ENCODE results near the gene FMN1. TPM values are rescaled to one million over a fixed set of nuclear protein-coding genes. Genes with fewer than 3 reads are reported as not detected.

FMN1 gene
- total and polyA plus RNA-seq, 10 of the 15 experiments (the other 5 are each of a cell fraction or from before 2014, with no cell fraction given), result 0.05 to 0.16 (median 0.08) TPM; not detected in 4

DNA sequence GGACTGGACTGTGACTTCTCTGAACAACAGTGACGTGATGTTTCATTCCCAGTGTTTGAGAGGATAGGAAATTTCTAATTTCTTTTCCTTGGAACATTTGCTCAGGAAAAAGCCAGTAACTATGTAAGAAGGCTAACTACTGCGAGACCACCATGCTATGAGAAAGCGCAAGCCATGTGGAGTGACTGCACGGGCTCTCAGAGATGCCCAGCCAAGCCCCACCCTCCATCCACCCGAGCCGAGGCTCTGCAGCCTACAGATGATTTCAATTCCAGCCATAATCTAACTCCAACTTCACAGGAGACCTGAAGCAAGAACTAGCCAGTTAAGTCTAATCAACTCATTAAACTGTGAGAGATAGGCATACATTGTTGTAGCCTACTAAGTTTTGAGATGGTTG is 352.4 kb downstream of the FMN1 start:
- in situ Hi-C loops (cut with MboI), result no loop called here
- SMC1A ChIA-PET (ENCODE audit: uncharacterized antibody, unreplicated experiment), result interaction anchor here (1.1 to 5.2 kb wide), 9 partner anchors 9 to 180 kb away, joined by 3 to 44 read pairs (median 8); no protein-coding TSS in a partner anchor
- H3K27me3 ChIP-seq (replicated peaks in 1 of 2; ENCODE audit: control insufficient read depth in 2 of 2, insufficient read depth in 2 of 2, low read length in 1 of 2), result 0 out of 4 replicates have a peak, but pooled peaks cover 2 to 3% of the 10 kb centered on the region in 2 experiments
- TF ChIP-seq, protein P1, sequence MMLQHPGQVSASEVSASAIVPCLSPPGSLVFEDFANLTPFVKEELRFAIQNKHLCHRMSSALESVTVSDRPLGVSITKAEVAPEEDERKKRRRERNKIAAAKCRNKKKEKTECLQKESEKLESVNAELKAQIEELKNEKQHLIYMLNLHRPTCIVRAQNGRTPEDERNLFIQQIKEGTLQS (IDR thresholded peaks at IDR 0.05; ENCODE audit: borderline replicate concordance, extremely low read depth, low read depth, low read length), result no peak
- TF ChIP-seq, protein P2, sequence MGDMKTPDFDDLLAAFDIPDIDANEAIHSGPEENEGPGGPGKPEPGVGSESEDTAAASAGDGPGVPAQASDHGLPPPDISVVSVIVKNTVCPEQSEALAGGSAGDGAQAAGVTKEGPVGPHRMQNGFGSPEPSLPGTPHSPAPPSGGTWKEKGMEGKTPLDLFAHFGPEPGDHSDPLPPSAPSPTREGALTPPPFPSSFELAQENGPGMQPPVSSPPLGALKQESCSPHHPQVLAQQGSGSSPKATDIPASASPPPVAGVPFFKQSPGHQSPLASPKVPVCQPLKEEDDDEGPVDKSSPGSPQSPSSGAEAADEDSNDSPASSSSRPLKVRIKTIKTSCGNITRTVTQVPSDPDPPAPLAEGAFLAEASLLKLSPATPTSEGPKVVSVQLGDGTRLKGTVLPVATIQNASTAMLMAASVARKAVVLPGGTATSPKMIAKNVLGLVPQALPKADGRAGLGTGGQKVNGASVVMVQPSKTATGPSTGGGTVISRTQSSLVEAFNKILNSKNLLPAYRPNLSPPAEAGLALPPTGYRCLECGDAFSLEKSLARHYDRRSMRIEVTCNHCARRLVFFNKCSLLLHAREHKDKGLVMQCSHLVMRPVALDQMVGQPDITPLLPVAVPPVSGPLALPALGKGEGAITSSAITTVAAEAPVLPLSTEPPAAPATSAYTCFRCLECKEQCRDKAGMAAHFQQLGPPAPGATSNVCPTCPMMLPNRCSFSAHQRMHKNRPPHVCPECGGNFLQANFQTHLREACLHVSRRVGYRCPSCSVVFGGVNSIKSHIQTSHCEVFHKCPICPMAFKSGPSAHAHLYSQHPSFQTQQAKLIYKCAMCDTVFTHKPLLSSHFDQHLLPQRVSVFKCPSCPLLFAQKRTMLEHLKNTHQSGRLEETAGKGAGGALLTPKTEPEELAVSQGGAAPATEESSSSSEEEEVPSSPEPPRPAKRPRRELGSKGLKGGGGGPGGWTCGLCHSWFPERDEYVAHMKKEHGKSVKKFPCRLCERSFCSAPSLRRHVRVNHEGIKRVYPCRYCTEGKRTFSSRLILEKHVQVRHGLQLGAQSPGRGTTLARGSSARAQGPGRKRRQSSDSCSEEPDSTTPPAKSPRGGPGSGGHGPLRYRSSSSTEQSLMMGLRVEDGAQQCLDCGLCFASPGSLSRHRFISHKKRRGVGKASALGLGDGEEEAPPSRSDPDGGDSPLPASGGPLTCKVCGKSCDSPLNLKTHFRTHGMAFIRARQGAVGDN (IDR thresholded peaks at IDR 0.05), result no peak
- TF ChIP-seq RUNX3 (IDR thresholded peaks at IDR 0.05; ENCODE audit: low read length) (no peak), SIN3A (IDR thresholded peaks at IDR 0.05; ENCODE audit: low read depth, low read length) (no peak), SMARCA5 (IDR thresholded peaks at IDR 0.05) (no peak), PAX5 (IDR thresholded peaks at IDR 0.05; ENCODE audit: borderline replicate concordance, low read depth, low read length) (no peak), GABPA (IDR thresholded peaks at IDR 0.05; ENCODE audit: low read depth) (no peak), RELA (IDR thresholded peaks at IDR 0.05; ENCODE audit: borderline replicate concordance, partially characterized antibody) (no peak), LARP7 (IDR thresholded peaks at IDR 0.05) (no peak)
- TF ChIP-seq, protein P3, sequence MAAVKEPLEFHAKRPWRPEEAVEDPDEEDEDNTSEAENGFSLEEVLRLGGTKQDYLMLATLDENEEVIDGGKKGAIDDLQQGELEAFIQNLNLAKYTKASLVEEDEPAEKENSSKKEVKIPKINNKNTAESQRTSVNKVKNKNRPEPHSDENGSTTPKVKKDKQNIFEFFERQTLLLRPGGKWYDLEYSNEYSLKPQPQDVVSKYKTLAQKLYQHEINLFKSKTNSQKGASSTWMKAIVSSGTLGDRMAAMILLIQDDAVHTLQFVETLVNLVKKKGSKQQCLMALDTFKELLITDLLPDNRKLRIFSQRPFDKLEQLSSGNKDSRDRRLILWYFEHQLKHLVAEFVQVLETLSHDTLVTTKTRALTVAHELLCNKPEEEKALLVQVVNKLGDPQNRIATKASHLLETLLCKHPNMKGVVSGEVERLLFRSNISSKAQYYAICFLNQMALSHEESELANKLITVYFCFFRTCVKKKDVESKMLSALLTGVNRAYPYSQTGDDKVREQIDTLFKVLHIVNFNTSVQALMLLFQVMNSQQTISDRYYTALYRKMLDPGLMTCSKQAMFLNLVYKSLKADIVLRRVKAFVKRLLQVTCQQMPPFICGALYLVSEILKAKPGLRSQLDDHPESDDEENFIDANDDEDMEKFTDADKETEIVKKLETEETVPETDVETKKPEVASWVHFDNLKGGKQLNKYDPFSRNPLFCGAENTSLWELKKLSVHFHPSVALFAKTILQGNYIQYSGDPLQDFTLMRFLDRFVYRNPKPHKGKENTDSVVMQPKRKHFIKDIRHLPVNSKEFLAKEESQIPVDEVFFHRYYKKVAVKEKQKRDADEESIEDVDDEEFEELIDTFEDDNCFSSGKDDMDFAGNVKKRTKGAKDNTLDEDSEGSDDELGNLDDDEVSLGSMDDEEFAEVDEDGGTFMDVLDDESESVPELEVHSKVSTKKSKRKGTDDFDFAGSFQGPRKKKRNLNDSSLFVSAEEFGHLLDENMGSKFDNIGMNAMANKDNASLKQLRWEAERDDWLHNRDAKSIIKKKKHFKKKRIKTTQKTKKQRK (IDR thresholded peaks at IDR 0.05; ENCODE audit: low read depth, low read length), result no peak
- TF ChIP-seq, protein P4, sequence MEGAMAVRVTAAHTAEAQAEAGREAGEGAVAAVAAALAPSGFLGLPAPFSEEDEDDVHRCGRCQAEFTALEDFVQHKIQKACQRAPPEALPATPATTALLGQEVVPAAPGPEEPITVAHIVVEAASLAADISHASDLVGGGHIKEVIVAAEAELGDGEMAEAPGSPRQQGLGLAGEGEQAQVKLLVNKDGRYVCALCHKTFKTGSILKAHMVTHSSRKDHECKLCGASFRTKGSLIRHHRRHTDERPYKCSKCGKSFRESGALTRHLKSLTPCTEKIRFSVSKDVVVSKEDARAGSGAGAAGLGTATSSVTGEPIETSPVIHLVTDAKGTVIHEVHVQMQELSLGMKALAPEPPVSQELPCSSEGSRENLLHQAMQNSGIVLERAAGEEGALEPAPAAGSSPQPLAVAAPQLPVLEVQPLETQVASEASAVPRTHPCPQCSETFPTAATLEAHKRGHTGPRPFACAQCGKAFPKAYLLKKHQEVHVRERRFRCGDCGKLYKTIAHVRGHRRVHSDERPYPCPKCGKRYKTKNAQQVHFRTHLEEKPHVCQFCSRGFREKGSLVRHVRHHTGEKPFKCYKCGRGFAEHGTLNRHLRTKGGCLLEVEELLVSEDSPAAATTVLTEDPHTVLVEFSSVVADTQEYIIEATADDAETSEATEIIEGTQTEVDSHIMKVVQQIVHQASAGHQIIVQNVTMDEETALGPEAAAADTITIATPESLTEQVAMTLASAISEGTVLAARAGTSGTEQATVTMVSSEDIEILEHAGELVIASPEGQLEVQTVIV (IDR thresholded peaks at IDR 0.05; ENCODE audit: borderline replicate concordance, partially characterized antibody), result no peak

More for the DNA sequence above, 352.4 kb downstream of the FMN1 start:
- ChIA-PET RAD21 (ENCODE audit: unreplicated experiment) (interaction anchor here (0.8 to 4.3 kb wide), 2 partner anchors 12 to 94 kb away, joined by 3 to 40 read pairs; no protein-coding TSS in a partner anchor), POLR2A (no interaction called here), CTCF (interaction anchor here (1.1 to 6.6 kb wide), 6 partner anchors 9 to 184 kb away, joined by 4 to 119 read pairs (median 42); no protein-coding TSS in a partner anchor)
- H3K27ac ChIP-seq (ENCODE audit: control insufficient read depth, insufficient read depth), result no peak overlapping the region
- no peak overlapping the region for H3K4me2 ChIP-seq (ENCODE audit: control insufficient read depth, insufficient read depth)
- no peak overlapping the region for H3K4me3 ChIP-seq
- intact Hi-C loops (cut with micrococcal nuclease; ENCODE audit: unreplicated experiment), result no loop called here
- no peak overlapping the region for H3K9ac ChIP-seq (ENCODE audit: control insufficient read depth, insufficient read depth, low read length)
- H3K36me3 ChIP-seq (ENCODE audit: control insufficient read depth in 2 of 2, insufficient read depth in 2 of 2, low read length in 1 of 2), result no peaks in the 10 kb centered on the region
- no peaks in the 10 kb centered on the region for H3K4me1 ChIP-seq (ENCODE audit: control insufficient read depth, insufficient read depth, low read length)
- no peak for DNase-seq (ENCODE audit: low read depth, low spot score)
- H3K9me3 ChIP-seq (replicated peaks; ENCODE audit: control insufficient read depth, insufficient read depth, low read length), result no peaks in the 10 kb centered on the region
- H3K79me2 ChIP-seq (ENCODE audit: control insufficient read depth, insufficient read depth, low read length), result no peaks in the 10 kb centered on the region
- BruUV-seq (replicated peaks), result no TSS peak
- no peak for ATAC-seq
- WGBS (ENCODE audit: insufficient coverage, insufficient replicate concordance, low lambda C conversion rate, missing lambda C conversion rate), result 62% methylated on average over 6 of the region's 6 CpGs
- H4K20me1 ChIP-seq (ENCODE audit: control insufficient read depth, insufficient read depth), result no peaks in the 10 kb centered on the region
- no peak for FAIRE-seq
- no peak overlapping the region for H2AFZ ChIP-seq (ENCODE audit: control insufficient read depth, low read depth, low read length)

All from GM12878 (cell line).